HCT116 (cell line): Measurements from ENCODE around the gene CAMKK1. TPM values are rescaled to one million over a fixed set of nuclear protein-coding genes. Genes with fewer than 3 reads are reported as not detected.

Source experiments
- ATAC-seq: fragments of 200-7000 bp; cut with Tn5 transposase; 2 replicates; pipeline ENCODE4 v1.9.1; 2020; ENCODE audit warnings: mild to moderate bottlenecking, moderate library complexity
- BruUV-seq: library from RNA; stranded (reverse); fragments of 400-500 nt; replicated peaks from 2 replicates; lab custom pipeline; 2021; lab: Mats Ljungman, UMichigan
- CTCF ChIA-PET: fragments of 300-600 bp; sonication (Branson Sonifier 250); formaldehyde crosslinking; loops from one replicate; lab custom pipeline; 2021; ENCODE audit warnings: antibody characterized with exemption; lab: Charles Lee
- POLR2A ChIA-PET: fragments of 300-600, 350-600 bp; sonication (Branson Sonifier 250); formaldehyde crosslinking; loops from one replicate; lab custom pipeline; 2021; ENCODE audit warnings: antibody characterized with exemption; lab: Charles Lee
- RAD21 ChIA-PET, 2 experiments: fragments of 300-600 bp; sonication (Branson Sonifier 250); formaldehyde crosslinking; loops; one replicate each; lab custom pipeline; 2023; ENCODE audit warnings: low total read pairs in 2 of 2; ENCODE audit not compliant: uncharacterized antibody in 2 of 2, unreplicated experiment in 2 of 2, low non-redundant PET in 1 of 2; lab: Charles Lee
- DNase-seq: peaks from one replicate; pipeline ENCODE4 v3.0.0-alpha.2; 2010; ENCODE audit warnings: low read depth, low spot score
- H2AFZ ChIP-seq: fragments of 200-600 bp; shearing (Covaris generic), sonication (generic); 2 replicates; pipeline ENCODE4 v1.6.1; 2017; ENCODE audit warnings: low read depth, mixed run types, mixed read lengths, antibody characterized with exemption, low read length; ENCODE audit not compliant: poor library complexity, severe bottlenecking
- H3K27ac ChIP-seq: 2 replicates; pipeline ENCODE4 v1.5.1; 2012; ENCODE audit warnings: low read depth, low read length
- H3K27me3 ChIP-seq: fragments of 200-600 bp; sonication (generic); 2 replicates; pipeline ENCODE4 v1.6.1; 2016; ENCODE audit warnings: mixed run types, low read length, mixed read lengths; ENCODE audit not compliant: insufficient read depth
- H3K36me3 ChIP-seq, 2 experiments: fragments of 200-500 bp in 1 of 2; fragments of 200-600 bp in 1 of 2; sonication (Bioruptor generic) in 1 of 2; sonication (generic) in 1 of 2; 2 replicates each; pipeline versions ENCODE4 v1.5.1 to v1.6.1; 2014 to 2016; ENCODE audit warnings: low read length in 2 of 2, inconsistent platforms in 1 of 2, mixed read lengths in 1 of 2, mixed run types in 1 of 2; ENCODE audit not compliant: insufficient read depth in 2 of 2, control insufficient read depth in 1 of 2
- H3K4me1 ChIP-seq, 2 experiments: fragments of 200-600 bp in 1 of 2; sonication (generic) in 1 of 2; 2 replicates each; pipeline versions ENCODE4 v1.5.1 to v1.6.1; 2012 to 2017; ENCODE audit warnings: low read length in 2 of 2, inconsistent platforms in 1 of 2, mild to moderate bottlenecking in 1 of 2, mixed read lengths in 1 of 2, mixed run types in 1 of 2, moderate library complexity in 1 of 2; ENCODE audit not compliant: insufficient read depth in 2 of 2, control insufficient read depth in 1 of 2
- H3K4me2 ChIP-seq: fragments of 200-600 bp; sonication (generic); 2 replicates; pipeline ENCODE4 v1.6.1; 2017; ENCODE audit warnings: mixed run types, low read length, mixed read lengths
- H3K4me3 ChIP-seq, 2 experiments: fragments of 200-600 bp in 1 of 2; sonication (generic) in 1 of 2; replicated peaks in 1 of 2; 2 replicates each; pipeline ENCODE4 v1.5.1; 2011 to 2016; ENCODE audit warnings: low read length in 2 of 2, control low read depth in 1 of 2, low read depth in 1 of 2, mild to moderate bottlenecking in 1 of 2, mixed read lengths in 1 of 2, mixed run types in 1 of 2
- H3K79me2 ChIP-seq: fragments of 200-600 bp; sonication (generic); 2 replicates; pipeline ENCODE4 v1.6.1; 2017; ENCODE audit warnings: mild to moderate bottlenecking, mixed run types, low read length, moderate library complexity, mixed read lengths; ENCODE audit not compliant: insufficient read depth
- H3K9ac ChIP-seq: fragments of 200-600 bp; sonication (generic); 2 replicates; pipeline ENCODE4 v1.6.1; 2016; ENCODE audit warnings: low read length, mixed read lengths
- H3K9me2 ChIP-seq: fragments of 200-600 bp; sonication (generic), shearing (Covaris generic); 2 replicates; pipeline ENCODE4 v1.6.1; 2017; ENCODE audit warnings: mixed run types, mild to moderate bottlenecking, moderate library complexity; ENCODE audit not compliant: insufficient read depth
- H3K9me3 ChIP-seq, 2 experiments: fragments of 200-500 bp in 1 of 2; fragments of 200-600 bp in 1 of 2; sonication (Bioruptor generic) in 1 of 2; sonication (generic) in 1 of 2; 2 replicates each; pipeline ENCODE4 v1.6.1; 2014 to 2017; ENCODE audit warnings: low read length in 2 of 2, mixed read lengths in 2 of 2, inconsistent platforms in 1 of 2, low read depth in 1 of 2, mild to moderate bottlenecking in 1 of 2, mixed run types in 1 of 2, moderate library complexity in 1 of 2; ENCODE audit not compliant: control insufficient read depth in 1 of 2, insufficient read depth in 1 of 2
- H4K20me1 ChIP-seq: fragments of 200-600 bp; sonication (generic), shearing (Covaris generic); 2 replicates; pipeline ENCODE4 v1.6.1; 2017; ENCODE audit warnings: mixed run types, mild to moderate bottlenecking, moderate library complexity; ENCODE audit not compliant: insufficient read depth
- CEBPB ChIP-seq: IDR thresholded peaks from 2 replicates; pipeline ENCODE4 v1.6.1; 2012; ENCODE audit warnings: low read depth
- EZH2 ChIP-seq: fragments of 200-600 bp; sonication (generic); IDR thresholded peaks from 2 replicates; pipeline ENCODE4 v1.6.1; 2017; ENCODE audit warnings: antibody characterized with exemption, mixed run types
- FOSL1 ChIP-seq: IDR thresholded peaks from 2 replicates; pipeline ENCODE4 v1.6.1; 2012; ENCODE audit warnings: low read depth
- JUND ChIP-seq: IDR thresholded peaks from 2 replicates; pipeline ENCODE4 v1.6.1; 2012
- MAX ChIP-seq: IDR thresholded peaks from 2 replicates; pipeline ENCODE4 v1.6.1; 2012
- POLR2AphosphoS5 ChIP-seq: IDR thresholded peaks from 2 replicates; pipeline ENCODE4 v1.6.1; 2011; ENCODE audit warnings: mild to moderate bottlenecking, low read depth, low read length, moderate library complexity
- RAD21 ChIP-seq: IDR thresholded peaks from 2 replicates; pipeline ENCODE4 v1.6.1; 2012; ENCODE audit warnings: low read depth, mild to moderate bottlenecking
- REST ChIP-seq: IDR thresholded peaks from 2 replicates; pipeline ENCODE4 v1.6.1; 2012; ENCODE audit warnings: low read depth
- SIN3A ChIP-seq: IDR thresholded peaks from 2 replicates; pipeline ENCODE4 v1.6.1; 2012; ENCODE audit warnings: low read depth
- SP1 ChIP-seq: IDR thresholded peaks from 2 replicates; pipeline ENCODE4 v1.6.1; 2012; ENCODE audit warnings: low read depth
- ZFX ChIP-seq: fragments of 450-650 bp; IDR thresholded peaks from 2 replicates; pipeline ENCODE4 v1.6.1; 2017
- intact Hi-C: fragments of 100-400 bp; cut with micrococcal nuclease; formaldehyde crosslinking; loops from 2 replicates; pipeline ENCODE4 v1.10.0; 2022
- total RNA-seq: library from RNA; stranded (reverse); gene quantifications from one replicate; pipeline ENCODE4 v1.2.1, GENCODE V29; 2021; ENCODE audit not compliant: unreplicated experiment
- TF ChIP-seq, protein P1 (sequence below), 3 experiments: fragments of 200-600 bp in 1 of 3; sonication (generic) in 1 of 3; IDR thresholded peaks in 2 of 3; conservative IDR thresholded peaks in 1 of 3; 2 replicates each; pipeline ENCODE4 v1.5.1; 2012 to 2017; ENCODE audit warnings: low read depth in 2 of 3, low read length in 2 of 3, antibody characterized with exemption in 1 of 3, borderline replicate concordance in 1 of 3, control low read depth in 1 of 3, mild to moderate bottlenecking in 1 of 3, mixed read lengths in 1 of 3, mixed run types in 1 of 3, moderate library complexity in 1 of 3; ENCODE audit not compliant: insufficient read depth in 1 of 3
- TF ChIP-seq, protein P2 (sequence below): IDR thresholded peaks from 2 replicates; pipeline ENCODE4 v1.6.1; 2012

The CAMKK1 gene
- total RNA-seq, 1 experiment from 2014 or later: 10.6 TPM

DNA sequence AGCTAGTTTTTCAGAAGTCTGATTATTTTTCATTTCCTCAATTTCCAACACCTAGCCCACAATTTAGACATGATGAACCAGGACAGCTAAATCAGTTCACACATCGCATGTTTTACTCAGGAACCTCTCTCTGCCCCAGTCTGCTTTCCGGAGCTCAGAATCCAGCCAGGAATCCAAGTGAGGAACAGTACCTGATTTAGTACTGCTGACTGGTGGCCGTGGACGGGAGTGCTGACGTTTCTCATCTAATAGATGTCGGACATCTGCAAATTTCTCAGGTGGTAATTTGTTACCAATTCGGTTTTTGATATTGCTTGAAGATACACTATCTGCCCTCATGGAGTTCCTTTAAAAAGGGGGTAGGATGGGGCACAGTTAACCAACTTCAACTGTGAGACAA, 76.9 kb downstream of the CAMKK1 start:
- CTCF ChIA-PET: interaction anchor here (0.8 to 1.3 kb wide), 2 partner anchors 77 to 78 kb away, joined by 3 read pairs; no protein-coding TSS in a partner anchor
- BruUV-seq: no TSS peak
- H3K9ac ChIP-seq: no peak overlapping the region
- no peak for ATAC-seq
- H3K4me3 ChIP-seq: no peak overlapping the region
- RAD21 ChIA-PET: no interaction called here
- no peaks in the 10 kb centered on the region for H3K9me3 ChIP-seq
- no peaks in the 10 kb centered on the region for H3K9me2 ChIP-seq
- no peak for DNase-seq
- POLR2A ChIA-PET: no interaction called here
- TF ChIP-seq SIN3A: no peak
- TF ChIP-seq, protein P1, sequence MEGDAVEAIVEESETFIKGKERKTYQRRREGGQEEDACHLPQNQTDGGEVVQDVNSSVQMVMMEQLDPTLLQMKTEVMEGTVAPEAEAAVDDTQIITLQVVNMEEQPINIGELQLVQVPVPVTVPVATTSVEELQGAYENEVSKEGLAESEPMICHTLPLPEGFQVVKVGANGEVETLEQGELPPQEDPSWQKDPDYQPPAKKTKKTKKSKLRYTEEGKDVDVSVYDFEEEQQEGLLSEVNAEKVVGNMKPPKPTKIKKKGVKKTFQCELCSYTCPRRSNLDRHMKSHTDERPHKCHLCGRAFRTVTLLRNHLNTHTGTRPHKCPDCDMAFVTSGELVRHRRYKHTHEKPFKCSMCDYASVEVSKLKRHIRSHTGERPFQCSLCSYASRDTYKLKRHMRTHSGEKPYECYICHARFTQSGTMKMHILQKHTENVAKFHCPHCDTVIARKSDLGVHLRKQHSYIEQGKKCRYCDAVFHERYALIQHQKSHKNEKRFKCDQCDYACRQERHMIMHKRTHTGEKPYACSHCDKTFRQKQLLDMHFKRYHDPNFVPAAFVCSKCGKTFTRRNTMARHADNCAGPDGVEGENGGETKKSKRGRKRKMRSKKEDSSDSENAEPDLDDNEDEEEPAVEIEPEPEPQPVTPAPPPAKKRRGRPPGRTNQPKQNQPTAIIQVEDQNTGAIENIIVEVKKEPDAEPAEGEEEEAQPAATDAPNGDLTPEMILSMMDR (IDR thresholded peaks at IDR 0.05 in 2 of 3, conservative IDR thresholded peaks at IDR 0.05 in 1 of 3; ENCODE audit: borderline replicate concordance in 1 of 3, insufficient read depth in 1 of 3, low read depth in 2 of 3, low read length in 2 of 3): peak in 2 of 3 experiments; percentile 11 to 34; a peak in 1 of 6 replicates
- peak; percentile 22; the same call in 1 of the 2 replicates for TF ChIP-seq RAD21
- TF ChIP-seq JUND: no peak
- no peak for TF ChIP-seq POLR2AphosphoS5
- no peak for TF ChIP-seq CEBPB
- no peak for TF ChIP-seq MAX
- TF ChIP-seq, protein P2, sequence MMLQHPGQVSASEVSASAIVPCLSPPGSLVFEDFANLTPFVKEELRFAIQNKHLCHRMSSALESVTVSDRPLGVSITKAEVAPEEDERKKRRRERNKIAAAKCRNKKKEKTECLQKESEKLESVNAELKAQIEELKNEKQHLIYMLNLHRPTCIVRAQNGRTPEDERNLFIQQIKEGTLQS: no peak
- TF ChIP-seq ZFX: no peak
- no peak for TF ChIP-seq SP1
- TF ChIP-seq REST: no peak
- TF ChIP-seq EZH2: no peak
- TF ChIP-seq FOSL1: no peak
- TF ChIP-seq, all 23 proteins: peak for 2
- H3K36me3 ChIP-seq: peaks cover 29 to 44% of the 10 kb centered on the region in 2 experiments
- H3K27me3 ChIP-seq: no peaks in the 10 kb centered on the region
- H3K27ac ChIP-seq: no peak overlapping the region
- H2AFZ ChIP-seq: no peak overlapping the region
- intact Hi-C loops: no loop called here
- no peaks in the 10 kb centered on the region for H3K79me2 ChIP-seq
- no peak overlapping the region for H3K4me2 ChIP-seq
- H3K4me1 ChIP-seq: no peaks in the 10 kb centered on the region
- no peaks in the 10 kb centered on the region for H4K20me1 ChIP-seq
